BLaER1 treated with 17β-estradiol and CSF1 and Interleukin-3, amounts not matched to agents 10 nM and 100 nM (cell line): ENCODE results near the gene WWC1.
A peak's percentile ranks its signal among the peaks of the same experiment; 100 is the strongest.

ENCODE experiments used
- H3K27ac ChIP-seq, 11 experiments: shearing (Covaris generic); formaldehyde crosslinking; 2 replicates each; pipeline ENCODE4 v1.8.1; 2022
- H3K27me3 ChIP-seq, 11 experiments: shearing (Covaris generic); formaldehyde crosslinking; 2 replicates each; pipeline ENCODE4 v1.8.1; 2022
- H3K36me3 ChIP-seq, 11 experiments: shearing (Covaris generic); formaldehyde crosslinking; 2 replicates each; pipeline ENCODE4 v1.8.1; 2022
- H3K4me1 ChIP-seq, 10 experiments: shearing (Covaris generic); formaldehyde crosslinking; 2 replicates each; pipeline ENCODE4 v1.8.1; 2022
- H3K4me2 ChIP-seq, 11 experiments: shearing (Covaris generic); formaldehyde crosslinking; 2 replicates each; pipeline ENCODE4 v1.8.1; 2022
- H3K4me3 ChIP-seq, 10 experiments: shearing (Covaris generic); formaldehyde crosslinking; 2 replicates each; pipeline ENCODE4 v1.8.1; 2022
- H3K9ac ChIP-seq, 11 experiments: shearing (Covaris generic); formaldehyde crosslinking; 2 replicates each; pipeline ENCODE4 v1.8.1; 2022
- H3K9me3 ChIP-seq, 11 experiments: shearing (Covaris generic); formaldehyde crosslinking; replicated peaks in 1 of 11; 2 replicates each; pipeline ENCODE4 v1.8.1; 2022
- H4K20me1 ChIP-seq, 11 experiments: shearing (Covaris generic); formaldehyde crosslinking; 2 replicates each; pipeline ENCODE4 v1.8.1; 2022
- Cebpa-rat ChIP-seq, 11 experiments: shearing (Covaris generic); IDR thresholded peaks; 2 replicates each; pipeline ENCODE4 v1.8.1; 2022

Gene WWC1

DNA sequence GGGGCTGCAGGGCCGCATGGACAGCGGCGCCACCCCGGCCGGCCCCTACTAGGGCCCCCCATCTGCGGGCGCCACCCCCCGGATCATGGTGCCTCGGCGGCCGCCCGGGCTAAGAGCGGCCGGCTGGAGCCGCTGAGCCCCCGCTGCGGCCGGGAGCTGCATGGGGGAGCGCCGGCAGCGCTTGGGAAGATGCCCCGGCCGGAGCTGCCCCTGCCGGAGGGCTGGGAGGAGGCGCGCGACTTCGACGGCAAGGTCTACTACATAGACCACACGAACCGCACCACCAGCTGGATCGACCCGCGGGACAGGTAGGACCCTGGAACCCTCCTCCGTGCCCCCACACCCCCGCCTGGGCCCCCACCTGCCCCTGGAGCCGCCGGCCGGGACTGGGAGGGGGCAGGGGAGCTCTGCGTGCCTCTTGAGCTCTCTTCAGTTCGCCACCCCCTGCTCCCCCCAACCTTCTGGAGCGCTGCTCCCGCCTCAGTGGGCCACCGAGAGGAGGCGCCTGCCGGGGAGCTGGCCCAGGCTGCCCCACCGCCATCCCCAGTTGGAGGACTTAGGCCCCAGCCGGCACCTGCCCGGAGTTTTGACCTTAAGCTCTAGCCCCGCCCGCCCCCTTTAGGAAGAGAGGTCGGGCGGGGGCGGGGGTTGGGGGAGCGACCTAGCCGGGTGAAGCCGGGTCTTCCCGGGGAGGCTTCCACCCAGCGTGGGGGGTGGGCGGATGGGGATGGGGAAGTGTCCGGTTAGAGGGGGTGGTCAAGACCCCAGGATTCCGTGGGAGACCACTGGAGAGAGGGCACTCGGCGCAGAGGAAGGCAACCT, 730 bp downstream of the WWC1 start:
- Histone ChIP-seq H3K4me1 (peaks cover 9 to 27% (median 14%) of the 10 kb centered on the region in 10 experiments; a peak in 19 of 20 replicates), H3K9ac (peak overlapping the region; percentile 65 to 84 (median 77); a peak in 21 of 22 replicates), H3K27ac (peak overlapping the region in 10 of 11 experiments; percentile 23 to 72 (median 64); a peak in 15 of 22 replicates), H3K4me3 (peak overlapping the region; percentile 67 to 82 (median 76)), H4K20me1 (peaks cover 0 to 7% (median 0%) of the 10 kb centered on the region in 11 experiments; a peak in 5 of 22 replicates), H3K27me3 (peaks cover 0 to 26% (median 12%) of the 10 kb centered on the region in 11 experiments; a peak in 13 of 22 replicates), H3K36me3 (no peaks in the 10 kb centered on the region), H3K9me3 (no peaks in the 10 kb centered on the region), H3K4me2 (peak overlapping the region; percentile 83 to 98 (median 93))
- no peak for TF ChIP-seq Cebpa-rat (IDR thresholded peaks at IDR 0.05)

DNA sequence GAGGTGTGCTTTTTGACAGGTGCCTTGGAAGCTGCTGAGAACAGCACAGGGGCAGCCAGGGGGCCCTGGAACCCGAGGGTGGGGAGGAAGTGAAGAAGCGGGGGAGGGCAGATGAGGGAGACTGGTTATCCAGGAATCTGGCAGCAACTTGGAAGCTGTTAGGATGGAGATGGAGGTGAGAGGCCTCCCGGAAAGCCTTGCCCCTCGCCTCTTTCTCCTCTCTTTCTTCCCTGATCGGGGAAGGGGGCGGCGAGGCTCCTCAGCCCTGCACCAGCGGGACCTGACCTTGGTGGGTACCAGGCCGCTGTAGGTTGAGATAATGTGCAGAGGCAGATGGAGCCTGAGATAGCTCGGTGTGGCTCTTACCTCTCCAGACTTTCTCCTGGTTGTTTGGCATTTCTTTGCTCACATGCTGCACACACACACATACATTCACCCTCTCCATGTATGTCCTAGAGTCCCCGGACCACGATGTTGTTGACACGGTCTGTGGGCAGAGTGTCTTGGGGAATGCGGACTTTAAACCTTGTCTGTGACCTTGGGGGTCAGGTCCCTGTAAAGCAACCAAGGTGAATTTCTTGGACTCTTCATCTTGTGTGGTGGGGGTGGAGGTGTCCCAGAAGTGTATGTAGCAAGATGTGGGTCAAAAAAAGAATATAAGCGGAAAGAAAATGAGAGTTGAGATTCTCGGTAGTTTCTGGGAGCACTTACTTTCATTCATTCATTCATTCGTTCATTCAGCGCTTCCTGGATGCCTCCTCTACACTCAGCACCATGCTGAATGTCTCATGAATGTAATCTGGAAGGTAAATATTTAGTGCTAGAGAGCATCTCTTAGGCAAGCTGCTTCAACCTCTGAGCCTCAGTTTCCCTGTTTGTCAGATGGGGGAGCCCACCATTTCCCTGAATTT, 1.6 kb downstream of the WWC1 start:
- peaks cover 0 to 7% (median 0%) of the 10 kb centered on the region in 11 experiments; a peak in 5 of 22 replicates for H4K20me1 ChIP-seq
- H3K9ac ChIP-seq: peak overlapping the region in 2 of 11 experiments; percentile 33 to 84; a peak in 1 of 22 replicates
- no peak for TF ChIP-seq Cebpa-rat (IDR thresholded peaks at IDR 0.05)
- peaks cover 0 to 26% (median 12%) of the 10 kb centered on the region in 11 experiments; a peak in 13 of 22 replicates for H3K27me3 ChIP-seq
- no peak overlapping the region for H3K27ac ChIP-seq
- no peaks in the 10 kb centered on the region for H3K9me3 ChIP-seq
- peak overlapping the region; percentile 83 to 98 (median 93); a peak in 21 of 22 replicates for H3K4me2 ChIP-seq
- H3K4me1 ChIP-seq: peaks cover 6 to 26% (median 11%) of the 10 kb centered on the region in 10 experiments; a peak in 15 of 20 replicates
- H3K36me3 ChIP-seq: no peaks in the 10 kb centered on the region
- H3K4me3 ChIP-seq: peak overlapping the region in 8 of 10 experiments; percentile 70 to 82 (median 78); a peak in 12 of 20 replicates

DNA sequence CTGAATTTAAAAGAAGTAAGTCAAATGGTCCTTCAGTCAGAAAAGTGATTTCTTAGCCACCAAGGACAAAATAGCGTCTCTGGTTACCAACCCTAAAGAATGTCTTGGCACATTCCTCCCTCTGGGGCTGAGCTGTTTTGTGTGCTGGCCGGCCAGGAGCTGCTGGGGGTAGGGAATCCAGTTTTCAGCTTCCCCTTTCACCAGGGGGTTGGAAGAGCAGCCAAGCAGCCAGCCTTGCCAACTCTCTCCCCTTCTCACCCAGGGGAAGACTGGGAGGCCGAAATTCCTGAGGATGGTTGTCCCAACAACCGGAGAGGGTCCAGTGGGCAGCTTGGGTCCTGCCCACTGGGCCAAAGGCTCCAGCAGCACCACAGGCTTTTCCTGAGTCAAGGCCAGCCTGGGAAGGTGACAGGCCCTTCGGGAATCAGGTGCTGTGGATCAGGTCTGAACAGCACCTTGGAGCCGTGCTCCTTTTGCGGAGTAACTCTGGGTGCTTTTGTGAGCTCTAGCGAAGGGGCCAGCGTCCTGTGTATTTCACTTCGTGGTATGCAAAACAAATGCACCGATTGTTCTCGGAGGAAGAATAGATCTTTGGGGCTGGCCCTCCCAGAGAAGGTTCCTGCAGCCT, 4.2 kb downstream of the WWC1 start:
- peaks cover 0 to 26% (median 12%) of the 10 kb centered on the region in 11 experiments; a peak in 13 of 22 replicates for H3K27me3 ChIP-seq
- H3K27ac ChIP-seq: no peak overlapping the region
- no peak overlapping the region for H3K4me2 ChIP-seq
- H4K20me1 ChIP-seq: peaks cover 0 to 7% (median 0%) of the 10 kb centered on the region in 11 experiments; a peak in 5 of 22 replicates
- no peaks in the 10 kb centered on the region for H3K9me3 ChIP-seq
- H3K4me3 ChIP-seq: no peak overlapping the region
- H3K4me1 ChIP-seq: peaks cover 3 to 20% (median 9%) of the 10 kb centered on the region in 10 experiments; a peak in 15 of 20 replicates
- H3K36me3 ChIP-seq: no peaks in the 10 kb centered on the region
- TF ChIP-seq Cebpa-rat (IDR thresholded peaks at IDR 0.05): no peak
- no peak overlapping the region for H3K9ac ChIP-seq

DNA sequence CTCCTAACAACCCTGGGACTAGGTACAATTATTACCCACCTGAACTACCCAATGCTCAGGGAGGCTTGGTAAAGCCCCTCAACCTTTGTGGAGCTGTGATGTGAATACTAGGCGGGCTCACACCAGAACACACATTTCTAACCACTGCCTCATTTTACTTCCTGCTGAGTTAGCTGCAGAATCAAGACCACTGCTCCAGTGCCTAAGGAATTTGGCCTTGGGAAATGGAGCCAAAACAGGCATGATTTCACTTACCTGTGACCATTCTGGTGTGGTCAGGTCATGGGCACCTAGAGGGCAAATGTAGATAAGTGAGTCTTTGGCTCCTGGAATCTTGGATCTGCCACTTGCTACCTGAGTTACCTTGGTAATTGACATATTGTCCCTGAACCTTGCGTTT, 5.2 kb downstream of the WWC1 start:
- Histone ChIP-seq H3K4me2 (no peak overlapping the region), H3K9me3 (no peaks in the 10 kb centered on the region), H3K27ac (no peak overlapping the region), H3K4me3 (no peak overlapping the region), H3K27me3 (peaks cover 0 to 21% (median 12%) of the 10 kb centered on the region in 11 experiments; a peak in 13 of 22 replicates), H3K4me1 (peaks cover 0 to 18% (median 8%) of the 10 kb centered on the region in 10 experiments; a peak in 10 of 20 replicates), H3K9ac (no peak overlapping the region), H4K20me1 (peaks cover 0 to 7% (median 0%) of the 10 kb centered on the region in 11 experiments; a peak in 5 of 22 replicates), H3K36me3 (no peaks in the 10 kb centered on the region)
- no peak for TF ChIP-seq Cebpa-rat (IDR thresholded peaks at IDR 0.05)

DNA sequence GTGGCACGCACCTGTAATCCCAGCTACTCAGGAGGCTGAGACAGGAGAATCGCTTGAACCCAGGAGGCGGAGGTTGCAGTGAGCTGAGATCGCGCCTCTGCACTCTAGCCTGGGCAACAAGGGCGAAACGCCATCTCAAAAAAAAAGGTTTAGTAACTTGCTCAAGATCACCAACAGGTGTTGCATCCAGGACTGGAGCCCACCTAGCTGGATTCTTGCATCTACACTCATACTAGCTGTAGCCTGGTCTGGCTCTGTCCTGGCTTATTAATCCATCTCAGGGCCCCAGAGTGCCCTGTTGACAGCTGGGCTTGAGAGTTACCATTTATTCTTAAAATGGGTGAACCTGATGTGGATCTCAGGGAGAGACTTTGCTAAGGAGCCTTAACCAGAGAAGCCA, 7.5 kb downstream of the WWC1 start:
- H3K4me1 ChIP-seq: peaks cover 0 to 9% (median 0%) of the 10 kb centered on the region in 10 experiments; a peak in 3 of 20 replicates

DNA sequence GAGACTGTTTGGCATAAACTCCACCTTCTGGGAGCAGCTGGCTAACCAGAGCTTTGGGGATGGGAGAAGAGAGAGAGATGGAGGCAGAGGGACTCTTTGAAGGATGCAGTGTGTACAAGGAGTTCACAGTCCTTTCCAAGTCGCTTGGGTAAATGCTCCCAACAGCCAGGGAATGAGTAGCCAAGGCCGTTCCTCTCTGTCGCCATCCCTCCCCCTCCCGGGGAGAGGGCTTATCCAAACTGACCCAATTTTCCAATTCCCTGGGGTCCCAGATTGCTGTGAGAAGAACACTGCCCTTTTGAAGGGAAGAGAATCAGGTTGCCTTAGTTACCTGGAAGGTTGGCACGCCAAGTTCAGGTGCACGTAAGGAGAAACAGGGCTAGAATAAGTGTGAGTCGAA, 7.9 kb downstream of the WWC1 start:
- Histone ChIP-seq H3K4me3 (no peak overlapping the region), H3K27ac (no peak overlapping the region), H3K4me1 (peaks cover 0 to 9% (median 0%) of the 10 kb centered on the region in 10 experiments; a peak in 3 of 20 replicates), H4K20me1 (peaks cover 0 to 6% (median 0%) of the 10 kb centered on the region in 11 experiments; a peak in 2 of 22 replicates), H3K9ac (no peak overlapping the region), H3K36me3 (no peaks in the 10 kb centered on the region), H3K4me2 (no peak overlapping the region), H3K27me3 (no peaks in the 10 kb centered on the region), H3K9me3 (no peaks in the 10 kb centered on the region)
- no peak for TF ChIP-seq Cebpa-rat (IDR thresholded peaks at IDR 0.05)

More for the DNA sequence above, 7.5 kb downstream of the WWC1 start:
- peaks cover 0 to 6% (median 0%) of the 10 kb centered on the region in 11 experiments; a peak in 3 of 22 replicates for H4K20me1 ChIP-seq
- H3K27ac ChIP-seq: no peak overlapping the region
- H3K9me3 ChIP-seq: no peaks in the 10 kb centered on the region
- no peak overlapping the region for H3K4me3 ChIP-seq
- no peak overlapping the region for H3K9ac ChIP-seq
- no peaks in the 10 kb centered on the region for H3K36me3 ChIP-seq
- H3K4me2 ChIP-seq: no peak overlapping the region
- no peaks in the 10 kb centered on the region for H3K27me3 ChIP-seq
- no peak for TF ChIP-seq Cebpa-rat (IDR thresholded peaks at IDR 0.05)

DNA sequence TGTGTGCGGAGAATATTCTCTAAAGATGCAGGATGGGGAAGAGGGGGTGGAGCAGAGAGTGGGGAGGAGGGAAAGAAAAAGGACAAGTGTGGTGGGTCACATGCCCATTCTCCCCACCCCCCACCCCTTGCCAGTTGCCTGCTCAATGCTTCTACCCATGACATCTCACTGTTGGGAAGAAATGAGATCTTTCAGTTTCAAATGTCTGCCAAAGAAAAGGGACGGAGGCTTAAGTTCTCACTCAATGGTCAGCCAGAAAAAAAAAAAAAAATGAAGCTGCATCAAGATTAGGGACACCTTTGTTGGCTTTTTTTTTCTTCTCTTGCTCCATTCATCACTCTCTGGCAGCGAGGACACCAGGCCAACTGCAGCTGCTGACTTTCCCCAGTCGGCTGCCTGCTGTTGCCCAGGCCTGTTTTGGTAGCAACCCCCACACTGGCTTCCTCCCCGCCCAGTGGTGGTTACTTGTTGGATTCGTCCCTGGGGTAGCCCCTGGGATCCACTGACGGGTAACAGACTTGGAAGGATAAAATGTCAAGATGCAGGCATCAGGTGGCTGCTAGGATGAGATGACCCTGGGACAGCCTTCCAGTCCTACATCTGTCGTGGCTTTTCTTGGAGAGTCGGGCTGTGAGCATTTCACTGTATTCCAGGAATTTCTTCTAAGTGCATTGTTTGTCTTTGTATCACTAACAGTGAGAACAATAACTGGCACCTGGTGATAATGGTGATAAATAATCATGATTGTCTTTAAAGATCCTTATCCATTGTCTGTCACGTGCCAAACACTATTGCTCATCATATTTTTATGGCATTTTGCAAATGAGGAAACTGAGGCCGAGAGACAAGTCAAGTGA, 9.1 kb downstream of the WWC1 start:
- no peak overlapping the region for H3K27ac ChIP-seq
- TF ChIP-seq Cebpa-rat (IDR thresholded peaks at IDR 0.05): no peak
- peaks cover 0 to 5% (median 0%) of the 10 kb centered on the region in 11 experiments; a peak in 2 of 22 replicates for H4K20me1 ChIP-seq
- H3K9ac ChIP-seq: no peak overlapping the region
- peaks cover 0 to 9% (median 0%) of the 10 kb centered on the region in 10 experiments; a peak in 3 of 20 replicates for H3K4me1 ChIP-seq
- H3K27me3 ChIP-seq: no peaks in the 10 kb centered on the region
- no peaks in the 10 kb centered on the region for H3K9me3 ChIP-seq
- no peaks in the 10 kb centered on the region for H3K36me3 ChIP-seq
- H3K4me3 ChIP-seq: no peak overlapping the region
- H3K4me2 ChIP-seq: peak overlapping the region in 2 of 11 experiments; percentile 4 to 6; a peak in 2 of 22 replicates
